SU-DHL-6 (cell line): ENCODE data around the gene SGPL1.
"Not testable (repeated sequence)": the region's sequence is repeated elsewhere in the genome, so short reads cannot be mapped to it uniquely, and the experiment has no call there.

Experiments used
- H2AFZ ChIP-seq: fragments of 200-600 bp; sonication (generic); 2 replicates; pipeline ENCODE4 v1.6.1; 2014; ENCODE audit warnings: low read depth, mild to moderate bottlenecking, moderate library complexity, mixed read lengths, antibody characterized with exemption, low read length; ENCODE audit not compliant: severe bottlenecking
- H3F3A ChIP-seq: fragments of 200-600 bp; shearing (Covaris generic); 2 replicates; pipeline ENCODE4 v1.6.0; 2016; ENCODE audit warnings: antibody characterized with exemption, mild to moderate bottlenecking; ENCODE audit not compliant: insufficient read depth
- H3K27ac ChIP-seq: fragments of 200-600 bp; sonication (generic); 2 replicates; pipeline ENCODE4 v1.5.1; 2016; ENCODE audit warnings: low read depth, mild to moderate bottlenecking, low read length, moderate library complexity, mixed read lengths
- H3K27me3 ChIP-seq: fragments of 200-600 bp; sonication (generic), shearing (Covaris generic); 2 replicates; pipeline ENCODE4 v1.6.0; 2014; ENCODE audit warnings: mild to moderate bottlenecking, low read length
- H3K36me3 ChIP-seq: fragments of 200-600 bp; sonication (generic); 2 replicates; pipeline ENCODE4 v1.6.1; 2014; ENCODE audit warnings: mild to moderate bottlenecking, low read length, mixed read lengths
- H3K4me2 ChIP-seq: fragments of 300-600, 200-600 bp; shearing (Covaris generic), sonication (generic); 2 replicates; pipeline ENCODE4 v1.6.0; 2014; ENCODE audit warnings: low read length, low read depth, mild to moderate bottlenecking; ENCODE audit not compliant: poor library complexity, severe bottlenecking
- H3K4me3 ChIP-seq: fragments of 200-600 bp; sonication (generic); 2 replicates; pipeline ENCODE4 v1.5.1; 2014; ENCODE audit warnings: antibody characterized with exemption, low read length, mild to moderate bottlenecking, mixed read lengths; ENCODE audit not compliant: insufficient read depth, poor library complexity, severe bottlenecking
- H3K79me2 ChIP-seq: fragments of 200-600 bp; sonication (generic); 2 replicates; pipeline ENCODE4 v1.6.1; 2014; ENCODE audit warnings: mild to moderate bottlenecking, low read length, moderate library complexity; ENCODE audit not compliant: insufficient read depth
- H3K9ac ChIP-seq: fragments of 200-600 bp; sonication (generic); 2 replicates; pipeline ENCODE4 v1.7.0; 2014; ENCODE audit warnings: mild to moderate bottlenecking, low read length
- H3K9me2 ChIP-seq: fragments of 200-600 bp; sonication (generic); replicated peaks from 2 replicates; pipeline ENCODE4 v1.6.1; 2014; ENCODE audit warnings: low read length; ENCODE audit not compliant: insufficient read depth
- H3K9me3 ChIP-seq: fragments of 200-600 bp; sonication (generic); 2 replicates; pipeline ENCODE4 v1.6.1; 2014; ENCODE audit warnings: low read length, mixed read lengths; ENCODE audit not compliant: insufficient read depth
- H4K20me1 ChIP-seq: fragments of 200-600 bp; sonication (generic); 2 replicates; pipeline ENCODE4 v1.6.1; 2014; ENCODE audit warnings: low read depth, mild to moderate bottlenecking, antibody characterized with exemption, low read length, moderate library complexity, mixed read lengths
- CTCF ChIP-seq: fragments of 200-600 bp; sonication (generic); IDR thresholded peaks from one replicate; pipeline ENCODE4 v1.5.1; 2017; ENCODE audit warnings: antibody characterized with exemption, mild to moderate bottlenecking, low read length, moderate library complexity; ENCODE audit not compliant: insufficient read depth, poor library complexity, severe bottlenecking
- EZH2phosphoT487 ChIP-seq: fragments of 200-600 bp; sonication (generic), shearing (Covaris generic); conservative IDR thresholded peaks from 2 replicates; pipeline ENCODE4 v1.6.1; 2018; ENCODE audit warnings: mild to moderate bottlenecking, antibody characterized with exemption, low read length, moderate library complexity, mixed read lengths

The SGPL1 gene

GRCh38 chr10:70918851-70919530, 103.2 kb downstream of the SGPL1 start:
- Histone ChIP-seq H3K9me3 (no peaks in the 10 kb centered on the region), H3K27me3 (no peaks in the 10 kb centered on the region), H3K9ac (no peak overlapping the region), H3K36me3 (no peaks in the 10 kb centered on the region), H3K27ac (no peak overlapping the region), H3K79me2 (no peaks in the 10 kb centered on the region), H3K4me2 (no peak overlapping the region), H3F3A (no peaks in the 10 kb centered on the region), H3K9me2 (no peaks in the 10 kb centered on the region), H4K20me1 (no peaks in the 10 kb centered on the region), H3K4me3 (no peak overlapping the region), H2AFZ (no peak overlapping the region)
- TF ChIP-seq EZH2phosphoT487 (no peak), CTCF (no peak)

GRCh38 chr10:70919906-70920305, 104.2 kb downstream of the SGPL1 start:
- not testable (repeated sequence) for H3F3A ChIP-seq, H3K9ac ChIP-seq, H3K27me3 ChIP-seq, H3K27ac ChIP-seq, H3K4me2 ChIP-seq, H3K79me2 ChIP-seq, H3K36me3 ChIP-seq, H3K9me3 ChIP-seq, H3K4me3 ChIP-seq, H4K20me1 ChIP-seq, H2AFZ ChIP-seq, H3K9me2 ChIP-seq

- Histone ChIP-seq H3K4me3 (no peak overlapping the region), H4K20me1 (no peaks in the 10 kb centered on the region), H3K9me3 (no peaks in the 10 kb centered on the region), H3K79me2 (no peaks in the 10 kb centered on the region), H2AFZ (no peak overlapping the region), H3K36me3 (no peaks in the 10 kb centered on the region), H3K9me2 (no peaks in the 10 kb centered on the region), H3F3A (no peaks in the 10 kb centered on the region), H3K27ac (no peak overlapping the region), H3K27me3 (no peaks in the 10 kb centered on the region), H3K4me2 (no peak overlapping the region), H3K9ac (no peak overlapping the region)
- no peak for TF ChIP-seq EZH2phosphoT487
- TF ChIP-seq CTCF, result no peak
These were observed 104.8 kb downstream of the SGPL1 start for GRCh38 chr10:70920519-70920918.

- H3K9me3 ChIP-seq, result no peaks in the 10 kb centered on the region
- no peak overlapping the region for H3K4me3 ChIP-seq
- H3F3A ChIP-seq, result no peaks in the 10 kb centered on the region
- H3K27ac ChIP-seq, result no peak overlapping the region
- TF ChIP-seq CTCF (no peak), EZH2phosphoT487 (no peak)
- no peak overlapping the region for H2AFZ ChIP-seq
- H4K20me1 ChIP-seq, result no peaks in the 10 kb centered on the region
- no peaks in the 10 kb centered on the region for H3K27me3 ChIP-seq
- H3K79me2 ChIP-seq, result no peaks in the 10 kb centered on the region
- H3K36me3 ChIP-seq, result no peaks in the 10 kb centered on the region
- H3K4me2 ChIP-seq, result no peak overlapping the region
- no peak overlapping the region for H3K9ac ChIP-seq
- H3K9me2 ChIP-seq, result no peaks in the 10 kb centered on the region
These were observed 105.5 kb downstream of the SGPL1 start for GRCh38 chr10:70921285-70921684.
